Tibial nerve (tissue), 4 donors: ENCODE data around the gene POLR3A. TPM values are rescaled to one million over a fixed set of nuclear protein-coding genes. Genes with fewer than 3 reads are reported as not detected.

Experiments used
- DNase-seq, 2 donors: peaks; one replicate each; pipeline ENCODE4 v3.0.0-alpha.2; 2019; ENCODE audit warnings: low spot score in 2 of 2
- H3K27ac ChIP-seq, 4 donors: fragments of 200-600 bp; sonication (generic) in 3 of 4; one replicate each; pipeline ENCODE4 v1.5.1; 2017 to 2019; ENCODE audit warnings: mild to moderate bottlenecking in 1 of 4
- H3K27me3 ChIP-seq, 2 donors: fragments of 200-600 bp; sonication (generic) in 1 of 2; one replicate each; pipeline versions ENCODE4 v1.5.1 to v1.6.0; 2017 to 2019
- H3K36me3 ChIP-seq, 3 donors: fragments of 200-600 bp; sonication (generic); one replicate each; pipeline ENCODE4 v1.5.1; 2018 to 2019
- H3K4me1 ChIP-seq, 4 donors: fragments of 200-600 bp; sonication (generic) in 3 of 4; one replicate each; pipeline ENCODE4 v1.5.1; 2017 to 2019
- H3K4me3 ChIP-seq, 4 donors: fragments of 200-600 bp; sonication (generic) in 3 of 4; one replicate each; pipeline ENCODE4 v1.5.1; 2017 to 2019; ENCODE audit warnings: mild to moderate bottlenecking in 1 of 4, moderate library complexity in 1 of 4
- H3K9me3 ChIP-seq, 4 donors: fragments of 200-600 bp; sonication (generic) in 3 of 4; one replicate each; pipeline ENCODE4 v1.5.1; 2017 to 2019
- EP300 ChIP-seq, 2 donors: sonication (generic); formaldehyde crosslinking; IDR thresholded peaks; one replicate each; pipeline ENCODE4 v1.6.1; 2017; ENCODE audit warnings: antibody characterized with exemption in 2 of 2, mild to moderate bottlenecking in 1 of 2
- POLR2A ChIP-seq, 2 donors: fragments of 450-650 bp; IDR thresholded peaks; one replicate each; pipeline ENCODE4 v1.6.1; 2017; ENCODE audit warnings: antibody characterized with exemption in 2 of 2, mild to moderate bottlenecking in 2 of 2, moderate library complexity in 2 of 2
- WGBS, 2 donors: methylation state at CpG; one replicate each; pipeline ENCODE4 v1.1.5; 2018; 5-methylcytosine and 5-hydroxymethylcytosine counted together
- total RNA-seq, 4 donors: library from RNA; depleted of rRNA; stranded (reverse); fragments of >200 nt; gene quantifications; one replicate each; pipeline ENCODE4 v1.1.0, GENCODE V29; 2016
- TF ChIP-seq, protein P1 (sequence below), 5 experiments: fragments of 200-600 bp in 3 of 5; fragments of 450-650 bp in 2 of 5; sonication (generic) in 3 of 5; IDR thresholded peaks; one replicate each; pipeline ENCODE4 v1.5.1; 2016 to 2019; ENCODE audit warnings: antibody characterized with exemption in 5 of 5, mild to moderate bottlenecking in 3 of 5, moderate library complexity in 2 of 5

Gene POLR3A
- total RNA-seq, 4 donors from 2014 or later, result 10.2 to 16.8 (median 11.4) TPM

DNA sequence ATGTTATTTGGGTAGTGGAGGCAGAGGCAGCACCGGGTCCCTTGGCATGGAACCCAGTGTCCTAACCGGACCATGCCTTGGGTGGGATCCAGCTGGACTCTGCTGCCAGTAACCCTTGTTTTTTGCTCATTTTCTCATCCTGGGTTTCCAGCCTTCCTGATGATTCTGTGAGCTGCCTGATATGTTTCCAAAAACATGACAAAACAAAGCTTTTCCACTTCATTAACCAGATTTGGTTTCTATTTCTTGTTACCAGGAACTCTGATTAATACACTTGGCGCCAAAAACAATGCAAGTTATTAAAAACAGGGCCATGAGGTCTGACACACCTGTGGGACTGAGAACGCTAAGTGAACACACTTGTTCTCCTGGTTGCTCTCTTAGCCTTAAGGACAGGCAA is 69.9 kb downstream of the POLR3A start:
- Histone ChIP-seq H3K9me3 (peaks cover 0 to 5% (median 0%) of the 10 kb centered on the region in 4 donors), H3K4me3 (no peak overlapping the region), H3K27ac (no peak overlapping the region), H3K27me3 (no peaks in the 10 kb centered on the region), H3K36me3 (no peaks in the 10 kb centered on the region), H3K4me1 (peaks cover 0 to 6% (median 0%) of the 10 kb centered on the region in 4 donors)
- no peak for DNase-seq
- TF ChIP-seq POLR2A (IDR thresholded peaks at IDR 0.05) (no peak), EP300 (IDR thresholded peaks at IDR 0.05) (no peak)
- TF ChIP-seq, protein P1, sequence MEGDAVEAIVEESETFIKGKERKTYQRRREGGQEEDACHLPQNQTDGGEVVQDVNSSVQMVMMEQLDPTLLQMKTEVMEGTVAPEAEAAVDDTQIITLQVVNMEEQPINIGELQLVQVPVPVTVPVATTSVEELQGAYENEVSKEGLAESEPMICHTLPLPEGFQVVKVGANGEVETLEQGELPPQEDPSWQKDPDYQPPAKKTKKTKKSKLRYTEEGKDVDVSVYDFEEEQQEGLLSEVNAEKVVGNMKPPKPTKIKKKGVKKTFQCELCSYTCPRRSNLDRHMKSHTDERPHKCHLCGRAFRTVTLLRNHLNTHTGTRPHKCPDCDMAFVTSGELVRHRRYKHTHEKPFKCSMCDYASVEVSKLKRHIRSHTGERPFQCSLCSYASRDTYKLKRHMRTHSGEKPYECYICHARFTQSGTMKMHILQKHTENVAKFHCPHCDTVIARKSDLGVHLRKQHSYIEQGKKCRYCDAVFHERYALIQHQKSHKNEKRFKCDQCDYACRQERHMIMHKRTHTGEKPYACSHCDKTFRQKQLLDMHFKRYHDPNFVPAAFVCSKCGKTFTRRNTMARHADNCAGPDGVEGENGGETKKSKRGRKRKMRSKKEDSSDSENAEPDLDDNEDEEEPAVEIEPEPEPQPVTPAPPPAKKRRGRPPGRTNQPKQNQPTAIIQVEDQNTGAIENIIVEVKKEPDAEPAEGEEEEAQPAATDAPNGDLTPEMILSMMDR (IDR thresholded peaks at IDR 0.05), result no peak
- 45 to 50% methylated on average over 4 of the region's 4 CpGs for WGBS, 2 donors

GRCh38 chr10:77955136-77955535 is 74.2 kb downstream of the POLR3A start:
- Histone ChIP-seq H3K27ac (no peak overlapping the region), H3K4me3 (no peak overlapping the region), H3K36me3 (no peaks in the 10 kb centered on the region), H3K9me3 (peaks cover 0 to 34% (median 6%) of the 10 kb centered on the region in 4 donors), H3K4me1 (peaks cover 0 to 6% (median 0%) of the 10 kb centered on the region in 4 donors), H3K27me3 (no peaks in the 10 kb centered on the region)
- no peak for DNase-seq
- TF ChIP-seq, protein P1 (IDR thresholded peaks at IDR 0.05), result no peak
- TF ChIP-seq EP300 (IDR thresholded peaks at IDR 0.05) (no peak), POLR2A (IDR thresholded peaks at IDR 0.05) (no peak)
- WGBS, 2 donors, result 83 to 87% methylated on average over 1 of the region's 1 CpG

DNA sequence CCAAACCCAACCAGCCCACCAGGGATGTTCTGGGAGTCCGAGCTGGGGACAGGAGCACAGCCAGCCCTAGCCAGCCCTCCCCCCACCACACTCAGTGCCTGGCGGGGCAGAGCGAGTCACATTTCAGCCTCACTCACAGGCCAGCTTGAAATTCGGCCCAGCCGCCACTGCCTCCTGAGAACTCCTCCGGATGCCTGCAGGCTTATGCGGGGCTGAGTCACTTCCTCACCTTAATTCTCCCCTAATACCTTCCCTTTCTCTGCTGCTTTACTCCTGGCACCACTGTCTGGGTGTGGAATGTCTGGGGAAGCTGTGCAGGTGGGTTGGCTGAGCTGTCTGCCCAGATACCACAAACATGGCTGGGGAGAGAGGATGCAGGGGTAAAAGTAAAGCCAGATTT is 80.1 kb downstream of the POLR3A start:
- 27 to 34% methylated on average over 7 of the region's 7 CpGs for WGBS, 2 donors
- DNase-seq, result no peak
- Histone ChIP-seq H3K9me3 (peaks cover 0 to 40% (median 6%) of the 10 kb centered on the region in 4 donors), H3K4me1 (no peaks in the 10 kb centered on the region), H3K4me3 (no peak overlapping the region), H3K27me3 (no peaks in the 10 kb centered on the region), H3K27ac (no peak overlapping the region), H3K36me3 (no peaks in the 10 kb centered on the region)
- no peak for TF ChIP-seq EP300 (IDR thresholded peaks at IDR 0.05)
- TF ChIP-seq, protein P1 (IDR thresholded peaks at IDR 0.05), result no peak
- no peak for TF ChIP-seq POLR2A (IDR thresholded peaks at IDR 0.05)

GRCh38 chr10:77946084-77946483 is 83.2 kb downstream of the POLR3A start:
- DNase-seq, result no peak
- H3K27ac ChIP-seq, result no peak overlapping the region
- TF ChIP-seq EP300 (IDR thresholded peaks at IDR 0.05) (no peak), POLR2A (IDR thresholded peaks at IDR 0.05) (no peak)
- TF ChIP-seq, protein P1 (IDR thresholded peaks at IDR 0.05), result no peak
- no peaks in the 10 kb centered on the region for H3K27me3 ChIP-seq
- no peak overlapping the region for H3K4me3 ChIP-seq
- H3K9me3 ChIP-seq, result peaks cover 0 to 16% (median 2%) of the 10 kb centered on the region in 4 donors
- H3K4me1 ChIP-seq, result peaks cover 0 to 5% (median 0%) of the 10 kb centered on the region in 4 donors
- WGBS, 2 donors, result 46 to 50% methylated on average over 2 of the region's 2 CpGs
- no peaks in the 10 kb centered on the region for H3K36me3 ChIP-seq

DNA sequence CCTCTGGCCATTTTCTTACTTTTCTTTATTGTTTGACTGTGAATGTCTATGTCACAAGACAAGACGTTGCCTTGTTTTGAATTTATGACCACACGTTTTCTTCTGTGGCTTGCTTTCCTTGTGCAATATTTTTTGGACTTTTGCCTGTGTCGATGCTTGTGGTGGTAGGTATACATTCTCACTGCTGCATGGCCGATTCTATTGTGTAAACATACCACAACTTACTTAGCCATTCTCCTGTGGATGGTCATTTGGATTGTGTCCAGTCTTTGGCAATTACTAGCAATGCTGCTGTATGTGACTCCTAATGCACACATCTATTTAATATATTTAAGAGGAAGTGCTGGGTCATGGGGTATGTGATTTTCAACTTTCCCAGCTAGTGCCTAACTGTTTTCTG is 84.8 kb downstream of the POLR3A start:
- H3K27ac ChIP-seq, result no peak overlapping the region
- H3K27me3 ChIP-seq, result no peaks in the 10 kb centered on the region
- H3K4me3 ChIP-seq, result no peak overlapping the region
- WGBS, 2 donors, result 27 to 32% methylated on average over 4 of the region's 4 CpGs
- no peak for DNase-seq
- no peaks in the 10 kb centered on the region for H3K9me3 ChIP-seq
- TF ChIP-seq EP300 (IDR thresholded peaks at IDR 0.05), result no peak
- no peak for TF ChIP-seq POLR2A (IDR thresholded peaks at IDR 0.05)
- TF ChIP-seq, protein P1 (IDR thresholded peaks at IDR 0.05), result no peak
- H3K36me3 ChIP-seq, result no peaks in the 10 kb centered on the region
- H3K4me1 ChIP-seq, result peaks cover 0 to 5% (median 0%) of the 10 kb centered on the region in 4 donors
